ENCODE data around the gene COL13A1. TPM values are rescaled to one million over a fixed set of nuclear protein-coding genes. Genes with fewer than 3 reads are reported as not detected.

COL13A1 gene
- total RNA-seq, 1 donor from 2014 or later = 25.6 TPM

DNA sequence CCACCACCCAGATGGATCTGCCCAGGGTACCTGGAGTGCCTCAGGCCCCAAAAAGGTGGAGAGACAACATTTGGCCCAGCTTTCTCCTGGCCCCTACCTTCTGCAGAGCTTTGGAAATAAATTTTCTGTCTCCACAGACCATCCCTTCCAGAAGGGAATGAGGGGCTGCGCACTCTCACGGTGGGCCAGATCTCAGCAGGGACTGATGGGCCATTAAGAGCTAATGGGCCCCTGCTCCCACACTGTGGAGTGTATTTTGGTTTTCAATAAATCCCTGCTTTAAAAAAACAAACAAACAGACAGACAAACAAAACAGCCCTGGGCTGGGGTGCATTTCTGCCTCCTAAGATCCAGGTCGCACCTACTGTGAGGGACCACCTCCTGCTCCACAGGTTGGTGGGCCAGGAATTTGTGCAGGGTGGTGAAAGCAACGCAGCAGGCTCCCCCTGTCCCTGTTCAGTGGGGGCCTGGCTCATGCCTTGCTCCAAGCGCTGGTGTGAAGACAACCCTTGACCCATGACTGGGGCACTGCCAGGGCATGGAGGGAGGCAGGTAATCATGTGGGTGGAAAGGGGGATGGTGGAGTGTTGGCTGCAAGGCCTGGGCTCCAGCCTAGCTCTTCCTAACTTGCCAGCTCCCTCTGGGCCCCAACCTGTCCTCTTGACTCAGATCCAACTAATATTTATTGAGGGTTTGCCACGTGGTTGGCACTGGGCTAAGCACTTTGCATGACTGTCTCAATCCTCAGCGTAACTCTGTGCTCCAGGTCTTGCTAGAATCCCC is 88.5 kb downstream of the COL13A1 start:
- no peak overlapping the region for H3K27ac Mint-ChIP-seq (ENCODE audit: unreplicated experiment)
- H3K9me3 Mint-ChIP-seq (ENCODE audit: low read depth) = no peaks in the 10 kb centered on the region
- no peaks in the 10 kb centered on the region for H3K4me1 Mint-ChIP-seq (ENCODE audit: low read depth)
- TF ChIP-seq, protein P1, sequence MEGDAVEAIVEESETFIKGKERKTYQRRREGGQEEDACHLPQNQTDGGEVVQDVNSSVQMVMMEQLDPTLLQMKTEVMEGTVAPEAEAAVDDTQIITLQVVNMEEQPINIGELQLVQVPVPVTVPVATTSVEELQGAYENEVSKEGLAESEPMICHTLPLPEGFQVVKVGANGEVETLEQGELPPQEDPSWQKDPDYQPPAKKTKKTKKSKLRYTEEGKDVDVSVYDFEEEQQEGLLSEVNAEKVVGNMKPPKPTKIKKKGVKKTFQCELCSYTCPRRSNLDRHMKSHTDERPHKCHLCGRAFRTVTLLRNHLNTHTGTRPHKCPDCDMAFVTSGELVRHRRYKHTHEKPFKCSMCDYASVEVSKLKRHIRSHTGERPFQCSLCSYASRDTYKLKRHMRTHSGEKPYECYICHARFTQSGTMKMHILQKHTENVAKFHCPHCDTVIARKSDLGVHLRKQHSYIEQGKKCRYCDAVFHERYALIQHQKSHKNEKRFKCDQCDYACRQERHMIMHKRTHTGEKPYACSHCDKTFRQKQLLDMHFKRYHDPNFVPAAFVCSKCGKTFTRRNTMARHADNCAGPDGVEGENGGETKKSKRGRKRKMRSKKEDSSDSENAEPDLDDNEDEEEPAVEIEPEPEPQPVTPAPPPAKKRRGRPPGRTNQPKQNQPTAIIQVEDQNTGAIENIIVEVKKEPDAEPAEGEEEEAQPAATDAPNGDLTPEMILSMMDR (IDR thresholded peaks at IDR 0.05) = no peak
- peaks cover 4% of the 10 kb centered on the region for H3K36me3 Mint-ChIP-seq (ENCODE audit: low read depth)
- H3K4me3 Mint-ChIP-seq (ENCODE audit: unreplicated experiment) = no peak overlapping the region
- no peaks in the 10 kb centered on the region for H3K27me3 Mint-ChIP-seq (ENCODE audit: low read depth)
- DNase-seq (ENCODE audit: low spot score) = no peak

DNA sequence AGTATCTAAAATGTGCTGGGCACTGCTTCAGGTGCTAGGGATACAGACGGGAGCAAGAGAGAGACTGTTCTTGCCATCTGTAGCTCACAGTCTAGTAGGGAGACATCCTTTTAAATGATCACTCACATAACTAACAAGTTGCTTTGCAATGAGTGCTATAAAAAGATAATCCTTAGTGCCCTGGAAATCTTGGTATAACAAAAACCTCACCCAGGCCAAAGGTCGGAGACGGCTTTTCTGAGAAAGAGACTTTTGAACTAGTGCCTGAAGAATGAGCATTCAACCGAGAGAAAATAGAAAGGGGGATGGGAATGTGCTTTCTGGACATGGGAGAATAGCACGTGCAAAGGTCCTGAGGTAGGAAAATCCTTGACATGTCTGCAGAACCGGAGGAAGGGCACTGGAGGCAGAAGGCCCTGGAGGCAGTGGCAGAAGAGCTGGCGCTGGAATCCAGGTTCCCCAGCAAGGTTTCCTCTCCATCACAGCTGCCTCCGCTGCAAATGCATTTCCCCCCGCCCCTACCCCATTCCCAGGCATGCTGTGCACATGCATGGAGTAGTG is 89.4 kb downstream of the COL13A1 start:
- TF ChIP-seq, protein P1 (IDR thresholded peaks at IDR 0.05) = no peak
- Mint-ChIP-seq H3K4me1 (ENCODE audit: low read depth) (peaks cover 7% of the 10 kb centered on the region), H3K4me3 (ENCODE audit: unreplicated experiment) (no peak overlapping the region), H3K27me3 (ENCODE audit: low read depth) (no peaks in the 10 kb centered on the region), H3K36me3 (ENCODE audit: low read depth) (peaks cover 7% of the 10 kb centered on the region), H3K27ac (ENCODE audit: unreplicated experiment) (no peak overlapping the region), H3K9me3 (ENCODE audit: low read depth) (no peaks in the 10 kb centered on the region)
- no peak for DNase-seq (ENCODE audit: low spot score)

DNA sequence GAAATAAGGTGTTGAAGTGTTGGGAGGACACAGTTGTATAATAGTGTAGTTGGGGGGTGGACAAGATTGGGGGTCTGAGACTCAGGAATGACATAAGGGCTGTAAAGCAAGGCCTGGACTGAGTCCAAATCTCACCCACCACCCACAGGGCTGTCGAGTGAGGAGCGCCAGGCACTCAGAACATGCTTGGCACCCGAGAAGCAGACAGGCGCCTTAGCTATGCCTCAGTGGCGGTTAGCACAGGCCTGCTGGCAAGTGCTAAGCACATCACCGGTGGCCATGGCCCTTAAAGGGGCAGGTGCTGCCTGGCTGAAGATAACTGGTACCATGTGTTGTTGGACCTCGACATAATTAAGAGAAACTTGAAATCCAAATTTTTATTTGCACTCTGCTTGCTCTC is 90.7 kb downstream of the COL13A1 start:
- peaks cover 12% of the 10 kb centered on the region for H3K4me1 Mint-ChIP-seq (ENCODE audit: low read depth)
- peaks cover 5% of the 10 kb centered on the region for H3K36me3 Mint-ChIP-seq (ENCODE audit: low read depth)
- H3K27ac Mint-ChIP-seq (ENCODE audit: unreplicated experiment) = no peak overlapping the region
- TF ChIP-seq, protein P1 (IDR thresholded peaks at IDR 0.05) = no peak
- no peaks in the 10 kb centered on the region for H3K27me3 Mint-ChIP-seq (ENCODE audit: low read depth)
- H3K9me3 Mint-ChIP-seq (ENCODE audit: low read depth) = no peaks in the 10 kb centered on the region
- DNase-seq (ENCODE audit: low spot score) = no peak
- no peak overlapping the region for H3K4me3 Mint-ChIP-seq (ENCODE audit: unreplicated experiment)

DNA sequence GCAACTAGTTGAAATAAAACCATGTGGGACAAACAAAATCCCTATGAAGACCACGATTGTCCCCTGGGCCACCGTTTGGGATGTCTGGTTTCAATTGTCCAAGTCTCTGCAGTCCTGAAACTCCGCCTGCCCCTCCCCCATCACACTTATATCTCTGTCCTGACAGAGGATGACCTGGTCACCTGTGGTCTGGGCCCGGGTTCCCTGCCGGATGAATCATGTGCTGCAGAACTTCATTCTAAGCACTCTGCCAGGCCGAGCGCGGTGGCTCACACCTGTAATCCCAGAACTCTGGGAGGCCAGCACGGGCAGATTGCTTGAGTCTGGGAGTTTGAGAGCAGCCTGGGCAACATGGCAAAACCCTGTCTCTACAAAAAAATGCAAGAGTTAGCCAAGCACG is 91.1 kb downstream of the COL13A1 start:
- H3K9me3 Mint-ChIP-seq (ENCODE audit: low read depth) = no peaks in the 10 kb centered on the region
- DNase-seq (ENCODE audit: low spot score) = no peak
- H3K36me3 Mint-ChIP-seq (ENCODE audit: low read depth) = peaks cover 5% of the 10 kb centered on the region
- peak overlapping the region; percentile 32 for H3K27ac Mint-ChIP-seq (ENCODE audit: unreplicated experiment)
- H3K4me1 Mint-ChIP-seq (ENCODE audit: low read depth) = peaks cover 12% of the 10 kb centered on the region
- TF ChIP-seq, protein P1 (IDR thresholded peaks at IDR 0.05) = no peak
- no peak overlapping the region for H3K4me3 Mint-ChIP-seq (ENCODE audit: unreplicated experiment)
- no peaks in the 10 kb centered on the region for H3K27me3 Mint-ChIP-seq (ENCODE audit: low read depth)

DNA sequence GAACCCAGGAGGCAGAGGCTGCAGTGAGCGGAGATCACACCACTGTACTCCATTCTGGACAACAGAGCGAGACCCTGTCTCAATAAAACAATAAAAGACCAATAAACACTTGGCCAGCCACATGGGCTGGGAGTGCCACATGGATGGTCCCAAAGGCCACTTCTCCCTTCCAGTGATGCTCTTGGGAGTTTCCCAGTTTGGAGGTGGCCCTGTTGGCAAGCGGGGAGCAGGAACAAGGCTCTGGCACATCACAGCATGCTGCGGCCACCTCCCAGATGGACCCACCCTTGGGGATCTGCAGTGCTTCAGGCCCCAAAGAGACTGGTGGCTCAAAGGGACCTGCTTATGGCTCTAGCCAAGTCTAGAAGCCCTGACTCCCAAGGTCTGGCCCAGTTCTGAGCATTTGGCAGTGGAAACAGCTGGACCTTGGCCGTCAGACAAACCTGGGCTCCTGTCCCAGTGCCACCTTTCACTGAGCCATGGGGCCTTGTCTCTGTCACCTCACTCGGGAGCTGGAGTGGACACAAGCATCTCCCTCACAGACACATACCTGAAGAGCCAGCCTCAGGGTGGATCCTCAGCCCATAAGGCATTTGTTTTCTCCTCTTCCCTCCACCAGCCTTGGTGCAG is 91.7 kb downstream of the COL13A1 start:
- Mint-ChIP-seq H3K27ac (ENCODE audit: unreplicated experiment) (peak overlapping the region; percentile 32), H3K4me1 (ENCODE audit: low read depth) (peaks cover 12% of the 10 kb centered on the region), H3K36me3 (ENCODE audit: low read depth) (peaks cover 2% of the 10 kb centered on the region), H3K27me3 (ENCODE audit: low read depth) (no peaks in the 10 kb centered on the region), H3K4me3 (ENCODE audit: unreplicated experiment) (no peak overlapping the region), H3K9me3 (ENCODE audit: low read depth) (no peaks in the 10 kb centered on the region)
- TF ChIP-seq, protein P1 (IDR thresholded peaks at IDR 0.05) = no peak
- no peak for DNase-seq (ENCODE audit: low spot score)

Measured in chondrocyte (in vitro differentiated cells).